Mucosa of stomach (tissue), 1 donor: ENCODE results near the gene SPDEF.
A peak's percentile ranks its signal among the peaks of the same experiment; 100 is the strongest.

Experiments
- H3K27me3 ChIP-seq: one replicate; pipeline ENCODE4 v1.7.0; 2013; ENCODE audit warnings: mild to moderate bottlenecking, low read length; ENCODE audit not compliant: control insufficient read depth, insufficient read depth
- H3K36me3 ChIP-seq: one replicate; pipeline ENCODE4 v1.7.0; 2013; ENCODE audit warnings: low read length; ENCODE audit not compliant: control insufficient read depth, insufficient read depth
- H3K4me1 ChIP-seq: one replicate; pipeline ENCODE4 v1.7.0; 2013; ENCODE audit warnings: mild to moderate bottlenecking, low read length; ENCODE audit not compliant: control insufficient read depth, insufficient read depth
- H3K4me3 ChIP-seq: one replicate; pipeline ENCODE4 v1.7.0; 2013; ENCODE audit warnings: low read length
- H3K9ac ChIP-seq: one replicate; pipeline ENCODE4 v1.7.0; 2013; ENCODE audit warnings: mild to moderate bottlenecking, low read length, moderate library complexity
- H3K9me3 ChIP-seq: one replicate; pipeline ENCODE4 v1.7.0; 2013; ENCODE audit warnings: mild to moderate bottlenecking, low read length, moderate library complexity; ENCODE audit not compliant: control insufficient read depth
- donor health status: Pancreatic carcinoma.

SPDEF gene

GRCh38 chr6:34526992-34527728 lies 29.0 kb downstream of the SPDEF start:
- H3K9me3 ChIP-seq, result no peaks in the 10 kb centered on the region
- H3K27me3 ChIP-seq, result no peaks in the 10 kb centered on the region
- H3K36me3 ChIP-seq, result no peaks in the 10 kb centered on the region
- peak overlapping the region; percentile 65 for H3K9ac ChIP-seq
- no peak overlapping the region for H3K4me3 ChIP-seq
- peaks cover 5% of the 10 kb centered on the region for H3K4me1 ChIP-seq

- no peak overlapping the region for H3K4me3 ChIP-seq
Observed at GRCh38 chr6:34526241-34526972, 29.7 kb downstream of the SPDEF start.

GRCh38 chr6:34525431-34526175 lies 30.5 kb downstream of the SPDEF start:
- Histone ChIP-seq H3K36me3 (no peaks in the 10 kb centered on the region), H3K4me1 (peaks cover 5% of the 10 kb centered on the region), H3K9me3 (no peaks in the 10 kb centered on the region), H3K9ac (no peak overlapping the region), H3K4me3 (no peak overlapping the region), H3K27me3 (peaks cover 3% of the 10 kb centered on the region)

More at GRCh38 chr6:34526241-34526972, 29.7 kb downstream of the SPDEF start:
- Histone ChIP-seq H3K9me3 (no peaks in the 10 kb centered on the region), H3K9ac (peak overlapping the region; percentile 65), H3K36me3 (no peaks in the 10 kb centered on the region), H3K4me1 (peaks cover 5% of the 10 kb centered on the region), H3K27me3 (peaks cover 3% of the 10 kb centered on the region)

DNA sequence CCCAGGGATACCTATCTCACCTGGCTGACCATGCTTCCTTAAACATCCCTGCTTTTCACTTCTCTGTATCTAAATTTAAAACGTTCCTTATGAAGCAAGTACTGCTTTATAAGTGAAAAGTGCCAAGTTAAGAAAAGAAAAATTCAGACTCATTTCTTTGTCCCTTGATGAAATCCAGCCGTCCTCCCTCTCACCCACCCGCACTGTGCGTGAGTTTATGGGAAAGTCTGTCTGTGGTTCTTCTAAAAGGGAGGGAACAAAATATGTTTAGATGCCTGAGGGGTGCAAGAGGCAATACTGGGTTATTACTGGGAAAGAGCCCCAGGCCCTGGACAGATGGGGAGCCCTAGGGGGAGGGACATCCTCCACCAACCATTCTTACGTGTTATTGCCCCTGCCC lies 31.2 kb downstream of the SPDEF start:
- Histone ChIP-seq H3K9me3 (no peaks in the 10 kb centered on the region), H3K4me3 (no peak overlapping the region), H3K9ac (no peak overlapping the region), H3K4me1 (peaks cover 5% of the 10 kb centered on the region), H3K36me3 (no peaks in the 10 kb centered on the region), H3K27me3 (peaks cover 3% of the 10 kb centered on the region)

DNA sequence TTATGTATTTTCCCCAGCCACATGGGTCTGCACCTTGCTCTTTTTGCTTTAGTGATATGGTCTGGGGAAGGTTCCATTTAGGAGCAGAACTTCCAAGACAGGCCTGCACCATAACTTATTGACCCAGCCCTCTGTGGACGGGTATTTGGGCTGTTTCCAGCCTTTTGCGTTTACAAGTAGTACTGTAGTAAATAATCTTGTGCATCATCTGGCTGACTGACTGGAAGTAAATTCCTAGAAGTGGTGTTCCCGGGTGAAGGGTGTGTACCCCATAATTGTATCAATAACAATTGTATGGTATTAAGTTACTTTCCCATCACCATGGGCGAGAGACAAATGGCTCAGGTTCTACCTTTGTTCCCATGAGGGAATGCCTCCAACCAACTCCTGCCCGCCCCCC lies 31.6 kb downstream of the SPDEF start:
- Histone ChIP-seq H3K9ac (no peak overlapping the region), H3K27me3 (peaks cover 3% of the 10 kb centered on the region), H3K4me1 (peaks cover 5% of the 10 kb centered on the region), H3K36me3 (no peaks in the 10 kb centered on the region), H3K4me3 (no peak overlapping the region), H3K9me3 (no peaks in the 10 kb centered on the region)

DNA sequence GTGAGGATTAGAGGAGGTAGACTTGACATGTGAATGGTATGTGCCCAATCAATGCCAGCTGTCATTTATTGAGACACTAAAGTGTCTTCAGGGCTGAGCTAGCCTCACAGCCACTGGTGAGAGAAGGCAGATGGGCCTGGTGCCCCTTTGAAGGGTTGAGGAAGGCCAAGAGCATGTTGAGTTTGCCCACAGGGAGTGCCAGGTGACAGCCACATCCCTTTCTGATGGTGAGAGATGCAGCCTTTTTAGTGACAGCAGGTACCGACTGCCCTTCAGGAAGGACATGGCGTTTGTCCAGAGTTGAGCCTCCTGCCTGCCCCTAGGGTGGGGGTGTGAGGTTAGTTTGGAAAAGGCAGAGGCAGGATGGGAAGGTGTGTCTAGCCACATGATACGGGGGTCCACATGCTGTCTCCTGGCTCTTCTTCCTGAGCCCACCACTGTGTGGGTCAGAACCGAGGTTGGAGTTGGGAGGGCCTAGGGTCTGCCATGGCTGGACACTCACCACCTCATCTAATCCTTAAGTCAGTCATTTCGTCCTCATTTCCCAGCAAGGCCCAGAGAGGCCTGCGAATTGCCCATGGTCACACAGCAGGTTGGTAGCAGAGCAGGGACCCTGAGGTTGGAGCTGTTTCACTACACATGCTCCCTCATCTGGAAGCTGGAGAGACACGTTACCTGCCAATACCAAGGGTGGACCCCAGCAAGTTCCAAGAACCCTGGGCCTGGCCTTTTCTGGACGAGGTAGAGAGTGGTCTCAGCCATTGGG lies 32.5 kb downstream of the SPDEF start:
- Histone ChIP-seq H3K9ac (no peak overlapping the region), H3K4me1 (peaks cover 5% of the 10 kb centered on the region), H3K36me3 (no peaks in the 10 kb centered on the region), H3K27me3 (peaks cover 3% of the 10 kb centered on the region), H3K9me3 (no peaks in the 10 kb centered on the region), H3K4me3 (no peak overlapping the region)

DNA sequence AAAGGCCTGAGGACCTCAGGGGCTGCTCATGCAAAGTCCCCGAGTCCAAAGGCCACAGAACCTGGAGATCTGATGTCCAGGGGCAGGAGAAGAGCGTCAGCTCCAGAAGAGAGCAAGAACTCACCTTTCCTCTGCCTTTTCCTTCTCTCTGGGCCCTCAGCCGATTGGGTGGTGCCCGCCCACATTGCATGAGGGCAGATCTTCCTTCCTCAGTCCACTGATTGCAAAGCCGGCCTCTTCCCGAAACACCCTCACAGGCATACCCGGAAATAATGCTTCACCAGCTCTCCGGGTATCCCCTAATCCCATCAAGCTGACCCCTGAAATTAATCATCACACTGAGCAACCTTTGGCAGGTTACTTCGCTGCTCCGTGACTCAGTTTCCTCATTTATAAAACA lies 33.4 kb downstream of the SPDEF start:
- Histone ChIP-seq H3K9me3 (no peaks in the 10 kb centered on the region), H3K9ac (no peak overlapping the region), H3K36me3 (no peaks in the 10 kb centered on the region)

DNA sequence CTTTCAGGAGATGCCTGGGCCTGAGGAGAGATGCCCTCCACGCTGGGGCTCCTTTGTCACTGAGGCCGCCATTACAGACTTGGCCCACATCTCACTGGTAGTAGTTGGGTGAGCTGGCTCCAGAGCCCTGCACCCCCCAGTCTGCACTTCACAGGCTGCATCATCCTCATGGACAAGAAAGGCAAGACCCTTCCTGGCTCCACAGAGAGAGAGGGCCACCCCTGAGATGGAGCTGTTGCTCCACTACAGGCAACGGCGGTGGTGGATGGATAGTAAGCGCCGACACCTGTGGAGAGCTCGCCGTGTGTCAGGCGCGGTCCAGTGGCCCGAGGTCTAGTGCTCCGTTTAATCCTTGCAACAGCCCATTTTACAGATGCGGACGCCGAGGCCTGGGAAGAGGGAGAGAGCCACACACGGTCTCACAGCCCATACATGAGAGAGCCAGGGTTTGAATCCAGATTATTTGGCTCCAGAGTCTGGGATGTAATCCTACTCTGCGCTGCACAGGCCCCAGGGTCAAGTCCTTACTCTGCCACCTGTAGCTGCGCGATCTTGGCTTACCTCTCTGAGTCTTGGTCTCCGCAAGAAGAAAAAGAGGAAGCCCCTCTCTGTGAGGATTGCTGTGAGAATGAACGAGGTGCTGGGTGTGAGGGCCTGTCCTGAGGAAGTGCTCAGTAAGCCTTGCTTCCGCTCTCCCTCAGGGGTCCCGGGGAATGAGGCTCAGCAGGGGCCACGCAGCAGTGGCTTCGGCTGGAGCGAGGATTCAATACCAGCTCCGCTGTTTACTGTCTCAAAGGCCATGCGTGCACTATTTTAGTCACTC lies 34.5 kb downstream of the SPDEF start:
- no peaks in the 10 kb centered on the region for H3K36me3 ChIP-seq
- H3K27me3 ChIP-seq, result peaks cover 7% of the 10 kb centered on the region
- H3K4me1 ChIP-seq, result peaks cover 3% of the 10 kb centered on the region
- H3K9ac ChIP-seq, result no peak overlapping the region
- H3K4me3 ChIP-seq, result no peak overlapping the region
- no peaks in the 10 kb centered on the region for H3K9me3 ChIP-seq

More for the DNA sequence above, 33.4 kb downstream of the SPDEF start:
- Histone ChIP-seq H3K4me1 (peaks cover 5% of the 10 kb centered on the region), H3K27me3 (peaks cover 3% of the 10 kb centered on the region), H3K4me3 (no peak overlapping the region)

GRCh38 chr6:34520645-34521462 lies 35.3 kb downstream of the SPDEF start:
- H3K9me3 ChIP-seq, result no peaks in the 10 kb centered on the region
- H3K4me1 ChIP-seq, result no peaks in the 10 kb centered on the region
- peaks cover 7% of the 10 kb centered on the region for H3K27me3 ChIP-seq
- no peak overlapping the region for H3K9ac ChIP-seq
- H3K4me3 ChIP-seq, result no peak overlapping the region
- H3K36me3 ChIP-seq, result no peaks in the 10 kb centered on the region

GRCh38 chr6:34519971-34520644 lies 36.0 kb downstream of the SPDEF start:
- Histone ChIP-seq H3K4me3 (no peak overlapping the region), H3K27me3 (peaks cover 13% of the 10 kb centered on the region), H3K9ac (no peak overlapping the region), H3K4me1 (no peaks in the 10 kb centered on the region), H3K36me3 (no peaks in the 10 kb centered on the region), H3K9me3 (no peaks in the 10 kb centered on the region)
